ENCODE data around the gene CPEB3.

DNA sequence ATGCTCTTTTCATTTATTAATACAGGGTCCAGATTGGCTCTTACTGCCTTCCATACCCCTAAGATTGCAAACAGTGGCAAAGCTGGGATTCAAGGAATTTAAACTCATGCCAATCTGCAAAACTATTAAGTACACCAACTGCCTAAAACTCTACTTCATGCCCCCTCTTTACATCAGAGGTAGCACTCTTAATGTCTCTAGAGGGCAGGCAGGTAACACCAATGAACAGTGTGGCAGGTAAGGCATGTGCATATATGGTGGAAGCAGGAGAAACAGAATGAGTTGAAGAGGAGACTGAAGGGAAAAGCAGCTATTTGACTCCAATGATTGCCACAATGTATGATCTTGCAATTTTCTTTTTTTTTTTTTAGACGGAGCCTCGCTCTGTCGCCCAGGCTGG, 210.6 kb downstream of the CPEB3 start:
- TF ChIP-seq, protein P1, sequence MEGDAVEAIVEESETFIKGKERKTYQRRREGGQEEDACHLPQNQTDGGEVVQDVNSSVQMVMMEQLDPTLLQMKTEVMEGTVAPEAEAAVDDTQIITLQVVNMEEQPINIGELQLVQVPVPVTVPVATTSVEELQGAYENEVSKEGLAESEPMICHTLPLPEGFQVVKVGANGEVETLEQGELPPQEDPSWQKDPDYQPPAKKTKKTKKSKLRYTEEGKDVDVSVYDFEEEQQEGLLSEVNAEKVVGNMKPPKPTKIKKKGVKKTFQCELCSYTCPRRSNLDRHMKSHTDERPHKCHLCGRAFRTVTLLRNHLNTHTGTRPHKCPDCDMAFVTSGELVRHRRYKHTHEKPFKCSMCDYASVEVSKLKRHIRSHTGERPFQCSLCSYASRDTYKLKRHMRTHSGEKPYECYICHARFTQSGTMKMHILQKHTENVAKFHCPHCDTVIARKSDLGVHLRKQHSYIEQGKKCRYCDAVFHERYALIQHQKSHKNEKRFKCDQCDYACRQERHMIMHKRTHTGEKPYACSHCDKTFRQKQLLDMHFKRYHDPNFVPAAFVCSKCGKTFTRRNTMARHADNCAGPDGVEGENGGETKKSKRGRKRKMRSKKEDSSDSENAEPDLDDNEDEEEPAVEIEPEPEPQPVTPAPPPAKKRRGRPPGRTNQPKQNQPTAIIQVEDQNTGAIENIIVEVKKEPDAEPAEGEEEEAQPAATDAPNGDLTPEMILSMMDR (IDR thresholded peaks at IDR 0.05) = no peak
- TF ChIP-seq ZFX (IDR thresholded peaks at IDR 0.05; ENCODE audit: borderline replicate concordance) = no peak
